ENCODE results near the gene AMBP.

DNA sequence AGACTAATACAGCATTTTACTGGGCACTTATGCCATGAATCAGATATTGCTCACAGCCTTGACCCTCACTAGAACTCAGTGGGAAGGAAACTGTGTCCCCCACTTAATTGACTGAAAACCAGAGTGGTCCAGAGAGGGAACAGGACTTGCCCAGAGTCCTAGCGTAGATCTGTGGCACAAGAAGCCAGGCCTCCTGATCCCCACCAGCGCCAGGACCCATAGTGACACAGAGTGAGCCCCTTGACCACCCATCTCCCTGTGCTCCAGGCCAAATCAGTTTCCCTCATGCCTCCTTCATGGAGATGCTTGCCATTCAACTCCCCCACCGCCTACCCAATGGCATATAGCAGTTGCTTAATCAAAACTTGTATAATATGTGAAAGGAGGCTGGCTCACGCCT, 12.7 kb upstream of the AMBP start:
- TF ChIP-seq CTCF (conservative IDR thresholded peaks at IDR 0.05), result no peak
- TF ChIP-seq EZH2 (IDR thresholded peaks at IDR 0.05; ENCODE audit: low read depth), result no peak

Measured in PC-9 (cell line).